ENCODE results near the gene KIF21B.

The KIF21B gene

GRCh38 chr1:200991097-200991614 is 32.4 kb downstream of the KIF21B start:
- DNase-seq (ENCODE audit: low read depth), result no peak

DNA sequence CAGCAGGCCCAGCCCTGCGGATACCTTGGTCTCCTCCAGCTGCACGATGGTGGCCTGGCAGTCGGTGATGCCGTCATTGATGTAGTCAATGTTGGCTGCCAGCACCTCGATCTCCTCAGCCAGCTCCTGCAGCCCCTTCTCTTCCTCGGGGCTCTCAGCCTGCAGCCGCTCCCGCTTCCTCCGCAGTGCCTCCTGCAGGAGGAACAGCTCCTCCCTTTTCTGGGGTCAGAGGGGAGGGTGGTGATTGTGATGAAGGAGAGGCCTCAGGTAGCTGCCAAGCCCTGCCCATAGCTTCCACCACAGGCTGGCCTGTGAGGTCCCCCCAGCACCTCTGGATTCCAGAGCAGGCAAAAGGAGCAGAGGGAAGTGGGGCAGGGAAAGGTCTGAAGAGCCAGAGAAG is 33.4 kb downstream of the KIF21B start:
- no peak for DNase-seq (ENCODE audit: low read depth)

DNA sequence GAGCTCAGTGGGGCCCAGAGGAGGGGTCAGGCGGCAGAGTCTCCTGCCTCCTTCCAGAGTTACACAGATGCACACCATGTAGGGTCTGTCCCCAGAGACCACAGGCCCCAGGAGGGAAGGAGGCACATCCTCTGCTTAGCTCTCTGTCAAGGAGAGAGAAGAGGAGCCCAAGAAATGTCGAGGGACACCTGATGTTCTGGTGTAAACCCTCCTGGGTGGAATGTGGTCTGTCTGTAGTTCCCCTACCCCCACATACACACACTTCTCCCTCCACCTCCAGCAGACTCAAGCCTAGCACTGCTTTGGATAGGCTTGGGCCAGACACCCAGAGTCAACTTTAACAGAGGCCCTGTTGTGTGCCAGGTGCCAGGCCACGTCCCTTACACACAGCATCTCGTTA is 34.2 kb downstream of the KIF21B start:
- no peak for DNase-seq (ENCODE audit: low read depth)

GRCh38 chr1:200988693-200989092 is 34.8 kb downstream of the KIF21B start:
- DNase-seq (ENCODE audit: low read depth), result no peak

DNA sequence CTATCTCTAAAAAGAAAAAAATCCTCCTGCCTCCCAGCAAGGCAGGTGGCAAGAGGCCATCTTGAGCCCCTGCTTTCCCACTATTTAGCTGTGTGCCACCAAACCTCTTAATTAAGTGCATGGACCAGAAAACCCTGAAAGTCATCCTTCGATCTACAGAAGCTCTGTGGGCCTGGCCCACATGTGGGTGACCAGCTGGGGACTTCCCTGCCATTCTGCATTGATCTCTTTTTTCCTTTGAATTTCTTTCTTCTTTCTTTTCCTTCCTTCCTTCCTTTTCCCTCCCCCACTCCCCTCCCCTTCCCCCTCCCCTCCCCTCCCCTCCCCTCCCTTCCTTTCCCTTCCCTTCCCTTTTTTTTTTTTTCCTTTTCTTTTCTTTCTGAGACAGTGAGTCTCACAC is 38.0 kb downstream of the KIF21B start:
- no peak for DNase-seq (ENCODE audit: low read depth)

GRCh38 chr1:200983035-200983561 is 40.4 kb downstream of the KIF21B start:
- no peak for DNase-seq (ENCODE audit: low read depth)

DNA sequence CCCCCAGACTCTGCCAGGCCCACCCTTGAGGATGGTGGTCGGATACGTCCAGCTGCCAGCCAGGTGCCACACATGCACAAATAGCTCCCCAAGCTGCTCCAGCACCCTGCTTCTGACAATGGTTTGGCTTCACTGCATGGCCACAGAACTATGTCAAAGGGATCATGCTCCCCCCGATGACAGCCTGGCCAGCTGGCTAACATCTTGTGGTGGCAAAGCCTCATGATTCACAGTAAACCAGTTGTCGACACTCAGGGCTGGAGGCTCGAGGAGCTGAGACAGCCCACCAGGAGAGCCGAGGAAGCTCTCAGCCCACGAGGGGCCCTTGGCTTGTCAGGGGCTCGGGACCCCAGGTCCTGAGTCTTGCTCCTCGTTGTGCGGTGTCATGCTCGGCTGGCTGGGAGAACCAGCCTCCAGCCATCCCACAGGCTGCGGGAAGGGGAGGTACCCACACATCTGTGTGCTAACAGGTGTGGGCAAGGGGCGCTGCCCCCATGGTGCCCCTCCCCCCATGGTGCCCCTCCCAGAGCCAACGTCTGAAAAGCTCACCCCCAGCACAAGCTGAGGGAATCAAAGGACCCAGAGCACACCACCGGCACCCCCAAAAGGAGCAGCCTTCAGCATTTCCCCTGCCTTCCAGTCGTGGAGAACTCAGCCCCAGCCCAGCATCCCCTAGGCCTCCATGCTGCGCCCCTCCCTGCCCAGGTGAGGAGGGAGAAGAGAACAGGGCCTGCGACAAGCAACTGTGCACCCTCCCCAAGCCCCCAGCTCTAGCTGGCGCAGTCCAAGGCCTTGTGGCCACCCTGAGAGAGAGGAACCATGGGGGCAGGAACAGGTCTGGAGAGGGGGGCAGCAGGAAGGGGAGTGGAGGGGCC is 41.2 kb downstream of the KIF21B start:
- no peak for DNase-seq (ENCODE audit: low read depth)

GRCh38 chr1:200981278-200981677 is 42.2 kb downstream of the KIF21B start:
- DNase-seq (ENCODE audit: low read depth), result no peak

DNA sequence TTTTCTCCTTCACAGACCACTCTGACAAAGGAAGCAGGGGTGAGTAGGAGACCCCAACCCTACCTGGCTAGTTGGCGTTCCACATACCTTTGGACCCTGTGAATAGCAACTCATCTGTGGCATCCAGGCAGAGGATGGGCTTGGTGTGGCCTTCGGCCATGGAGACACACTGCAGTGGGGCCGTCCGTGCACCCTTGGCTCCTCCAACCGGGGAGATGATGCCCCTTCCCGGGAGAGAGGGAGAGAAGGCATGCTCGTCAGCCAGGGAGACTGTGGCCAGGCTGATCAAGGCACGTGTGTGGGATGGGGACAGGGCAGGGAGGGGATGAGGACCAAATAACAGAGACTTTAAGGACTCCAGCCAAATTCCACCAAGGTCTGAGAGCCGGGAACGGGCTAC is 42.6 kb downstream of the KIF21B start:
- DNase-seq (ENCODE audit: low read depth), result no peak

DNA sequence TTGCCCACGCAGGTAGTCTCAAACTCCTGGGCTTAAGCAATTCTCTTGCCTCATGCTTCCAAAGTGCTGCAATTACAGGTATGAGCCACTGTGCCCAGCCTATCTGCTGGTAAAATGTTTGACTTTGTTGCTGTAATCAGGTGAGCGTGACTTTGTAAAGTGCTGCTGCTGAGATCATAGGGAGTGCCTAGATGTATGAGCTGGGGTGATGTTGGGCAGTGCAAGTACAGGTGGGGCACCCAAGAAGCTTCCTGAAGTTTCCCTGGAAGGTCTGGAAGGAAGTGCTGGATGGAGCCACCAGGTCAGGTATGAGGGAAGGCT is 43.1 kb downstream of the KIF21B start:
- DNase-seq (ENCODE audit: low read depth), result no peak

DNA sequence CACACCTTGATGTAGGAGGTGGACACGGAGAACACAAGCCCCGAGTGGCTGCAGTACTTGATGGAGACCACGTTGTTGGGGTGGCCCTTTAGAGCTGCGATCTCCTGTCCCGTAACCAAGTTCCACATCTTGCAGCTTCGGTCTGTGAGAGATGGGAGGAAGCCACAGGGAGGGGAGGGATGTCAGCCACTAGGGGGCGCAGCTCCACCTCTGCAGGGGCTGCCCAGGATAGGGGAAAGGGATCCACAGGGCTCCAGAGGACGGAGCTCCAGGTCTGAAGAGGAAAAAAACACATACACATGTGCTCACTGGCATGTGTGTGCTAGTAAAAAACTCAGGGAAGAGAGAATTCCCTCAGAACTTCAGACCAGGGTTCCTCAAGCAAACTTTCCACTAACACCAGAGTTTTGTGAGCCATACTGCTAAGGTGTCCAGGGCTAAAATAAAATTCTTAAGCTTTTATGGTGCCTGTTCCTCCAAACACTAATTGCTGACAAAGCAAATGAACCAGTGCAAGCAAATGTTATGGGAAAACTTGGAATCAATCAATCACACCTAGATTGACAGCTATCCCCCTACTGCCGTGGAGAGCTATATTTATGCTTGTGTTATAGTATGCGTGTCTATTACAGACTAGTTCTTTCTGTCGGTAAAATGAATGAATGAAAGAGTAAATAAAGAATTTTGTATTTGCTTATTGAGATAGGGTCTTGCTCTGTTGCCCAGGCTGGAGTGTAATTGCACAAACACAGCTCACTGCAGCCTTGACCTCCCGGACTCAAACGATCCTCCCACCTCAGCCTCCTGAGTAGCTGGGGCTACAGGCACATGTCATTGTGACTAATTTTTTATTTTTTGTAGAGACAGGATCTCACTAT is 43.7 kb downstream of the KIF21B start:
- DNase-seq (ENCODE audit: low read depth), result peak; percentile 20

DNA sequence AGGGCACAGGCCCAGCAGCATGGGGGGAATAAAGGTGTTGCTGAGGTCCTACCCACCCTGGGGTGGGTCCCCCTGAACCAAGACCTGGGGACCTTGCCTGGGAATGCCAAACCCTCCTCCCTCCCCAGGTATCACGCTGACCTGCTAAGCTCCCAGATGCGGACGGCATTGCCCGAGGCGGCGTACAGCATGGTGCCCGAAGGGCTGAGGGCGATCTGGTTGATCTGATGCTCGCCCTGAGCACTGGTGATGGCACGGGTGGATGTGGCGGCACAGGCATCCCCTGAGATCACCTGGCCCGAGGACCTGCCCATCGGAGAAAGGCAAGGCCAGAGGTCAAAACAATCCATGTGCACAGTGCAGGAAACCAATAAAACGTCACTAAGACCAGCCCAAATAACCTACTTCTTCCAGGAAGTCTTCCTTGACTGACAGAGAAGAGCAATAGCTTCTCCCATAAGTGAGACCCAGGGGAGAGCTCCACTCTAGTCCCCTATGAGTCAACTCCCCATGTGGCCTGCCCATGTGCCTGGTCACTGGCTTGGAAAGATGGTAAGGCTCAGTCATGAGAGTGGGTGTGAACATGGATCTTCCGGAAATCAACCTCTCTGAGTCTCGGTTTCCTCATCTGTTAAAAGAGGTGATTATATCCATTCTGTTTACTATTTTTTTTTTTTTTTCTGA is 46.3 kb downstream of the KIF21B start:
- DNase-seq (ENCODE audit: low read depth), result no peak

GRCh38 chr1:200976634-200977033 is 46.9 kb downstream of the KIF21B start:
- no peak for DNase-seq (ENCODE audit: low read depth)

GRCh38 chr1:200975458-200975857 is 48.1 kb downstream of the KIF21B start:
- no peak for DNase-seq (ENCODE audit: low read depth)

DNA sequence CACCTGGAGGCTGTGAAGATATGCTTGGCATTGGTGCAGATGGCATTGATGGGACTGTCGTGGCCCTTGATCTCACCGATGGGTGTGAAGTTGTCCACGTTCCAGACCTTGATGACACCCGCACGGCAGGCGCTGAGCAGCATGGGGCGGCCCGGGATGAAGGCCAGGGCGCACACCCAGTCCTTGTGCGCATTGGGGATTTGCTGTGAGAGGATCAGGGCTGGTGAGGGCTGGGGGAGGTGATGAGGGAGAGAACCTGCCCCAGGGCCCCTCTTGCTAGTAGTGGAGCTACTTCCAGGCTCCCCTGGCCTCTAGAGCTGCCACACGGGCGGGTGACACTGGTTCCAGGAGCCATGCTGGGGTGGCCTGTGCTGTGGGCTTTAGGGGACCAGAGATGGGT is 48.8 kb downstream of the KIF21B start:
- no peak for DNase-seq (ENCODE audit: low read depth)

DNA sequence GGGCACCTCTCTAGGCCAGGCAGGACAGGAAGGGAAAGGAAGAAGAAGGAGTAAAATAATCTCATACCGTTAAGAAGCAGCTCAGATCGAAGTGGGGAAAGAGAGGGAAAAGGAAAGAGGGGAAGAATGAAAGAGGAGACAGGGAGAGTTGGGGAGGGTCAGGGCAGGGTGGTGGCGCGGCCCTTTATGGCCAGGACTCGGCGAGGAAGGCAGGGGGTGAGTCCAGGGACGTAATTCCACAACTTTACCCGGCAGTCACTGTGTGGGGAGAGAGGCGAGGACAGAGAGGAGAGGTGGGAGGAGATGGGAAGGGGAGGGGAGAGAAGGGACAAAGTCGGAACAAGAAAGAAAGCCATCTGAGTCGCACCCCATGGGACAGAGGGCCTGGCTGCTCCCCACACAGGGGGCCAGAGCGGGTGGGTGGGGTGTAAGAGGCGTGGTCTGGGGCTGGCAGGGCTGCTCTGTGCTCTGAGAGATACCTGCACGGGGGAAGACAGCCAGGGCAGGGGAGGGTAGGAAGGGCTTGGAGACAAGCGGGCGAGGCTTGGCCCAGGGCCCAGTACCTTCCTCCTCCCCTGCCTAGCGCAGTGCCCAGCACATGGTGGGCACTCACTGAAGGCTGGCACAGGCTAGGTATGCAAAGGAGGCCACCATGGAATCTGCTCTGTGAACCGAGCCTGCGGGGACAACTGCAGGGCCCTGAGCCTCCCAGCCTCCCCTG is 49.4 kb downstream of the KIF21B start:
- DNase-seq (ENCODE audit: low read depth), result no peak

GRCh38 chr1:200972985-200973742 is 50.4 kb downstream of the KIF21B start:
- no peak for DNase-seq (ENCODE audit: low read depth)

DNA sequence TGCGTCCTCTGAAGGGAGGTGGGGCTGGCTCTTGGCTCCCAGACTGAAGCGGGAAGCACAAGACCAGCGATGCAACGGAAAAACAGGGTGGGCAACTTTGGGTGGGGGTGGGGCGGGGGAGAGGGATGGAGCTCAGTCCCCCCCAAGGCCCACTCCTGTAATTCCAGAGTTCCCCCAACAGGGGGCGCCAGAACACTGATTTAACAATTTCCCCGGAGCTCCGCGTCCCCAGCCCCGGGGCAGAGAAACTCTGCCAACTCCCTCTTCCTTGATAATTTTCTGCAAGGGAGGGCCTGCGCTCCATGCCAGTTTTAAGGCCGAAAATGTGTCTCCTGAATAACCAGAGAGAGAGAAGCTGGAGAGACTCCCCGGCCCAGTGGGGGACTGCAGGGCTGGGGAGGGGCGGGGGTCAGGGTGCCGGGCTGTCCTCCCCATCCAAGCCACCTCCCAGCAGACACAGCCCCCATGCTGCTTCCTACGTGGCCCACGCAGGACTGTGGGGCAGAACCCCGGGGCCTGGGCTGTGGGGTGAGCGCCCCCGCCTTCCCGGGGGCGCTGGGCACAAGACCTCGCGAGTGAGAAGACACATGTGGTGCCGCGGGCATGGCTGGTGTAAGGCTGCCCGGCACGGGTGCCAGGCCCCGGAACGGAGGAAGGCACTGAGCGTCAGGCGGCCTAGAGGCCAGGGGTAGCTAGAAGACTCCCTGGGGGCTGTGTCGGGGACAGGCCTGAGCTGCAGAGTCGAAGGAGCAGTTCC is 51.4 kb downstream of the KIF21B start:
- DNase-seq (ENCODE audit: low read depth), result peak; percentile 34

DNA sequence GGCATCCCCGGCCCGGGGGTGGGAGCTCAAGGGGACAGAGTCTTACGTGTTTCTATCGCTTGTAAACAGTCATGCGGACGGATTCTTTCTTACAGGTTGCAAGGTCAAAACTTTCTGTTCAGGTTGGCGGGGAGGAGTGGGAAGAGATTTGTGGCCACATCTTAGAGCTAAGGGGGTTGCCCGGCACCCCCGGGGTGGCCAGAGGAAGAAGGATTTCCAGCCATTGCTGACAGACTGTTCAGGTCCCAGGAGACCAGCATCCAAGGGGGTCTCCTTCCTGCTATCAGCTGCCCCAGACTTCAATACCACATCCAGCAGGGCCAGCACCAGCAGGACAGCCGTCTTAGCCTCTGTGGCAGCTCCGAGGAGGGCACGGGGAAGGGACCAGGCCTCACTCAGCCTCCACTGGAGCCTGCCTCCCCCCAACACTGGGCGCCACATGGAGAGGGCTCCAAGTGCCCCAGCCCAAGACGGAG is 52.0 kb downstream of the KIF21B start:
- no peak for DNase-seq (ENCODE audit: low read depth)
